K562 (cell line): ENCODE data around the gene PPP1R9B.

ENCODE experiments used
- EP300 ChIP-seq: IDR thresholded peaks from 2 replicates; pipeline ENCODE4 v1.6.1; 2012; ENCODE audit warnings: low read length, improper control_type of control experiment
- HOXB6 ChIP-seq: fragments of 250-450 bp; sonication (Bioruptor Pico); IDR thresholded peaks from 2 replicates; pipeline ENCODE4 v1.5.1; 2022; ENCODE audit warnings: mild to moderate bottlenecking, borderline replicate concordance
- MAZ ChIP-seq, 2 experiments: fragments of 450-650 bp in 1 of 2; sonication (generic) in 1 of 2; formaldehyde crosslinking; IDR thresholded peaks in 1 of 2; conservative IDR thresholded peaks in 1 of 2; 2 replicates each; pipeline versions ENCODE4 v1.4.0 to v1.5.0; 2020; ENCODE audit warnings: mild to moderate bottlenecking in 1 of 2, missing genetic modification reagents in 1 of 2
- POLR2B ChIP-seq: fragments of 450-650 bp; IDR thresholded peaks from 2 replicates; pipeline ENCODE4 v1.6.1; 2018; ENCODE audit warnings: low read depth; ENCODE audit not compliant: partially characterized antibody
- PTTG1 ChIP-seq: fragments of 450-650 bp; IDR thresholded peaks from 2 replicates; pipeline ENCODE4 v1.6.1; 2016; ENCODE audit warnings: low read depth, mild to moderate bottlenecking, missing genetic modification characterization, missing compliant biosample characterization
- ZNF197 ChIP-seq: fragments of 200-800 bp; sonication (Bioruptor generic); IDR thresholded peaks from 2 replicates; pipeline ENCODE4 v1.6.1; 2016; ENCODE audit warnings: low read depth, missing genetic modification characterization, missing compliant biosample characterization
- ZNF561 ChIP-seq: fragments of 450-650 bp; formaldehyde crosslinking; conservative IDR thresholded peaks from 2 replicates; pipeline ENCODE4 v1.4.0; 2020; ENCODE audit warnings: mild to moderate bottlenecking, moderate library complexity
- TF ChIP-seq, protein P1 (sequence below): fragments of 450-650 bp; IDR thresholded peaks from 2 replicates; pipeline ENCODE4 v1.7.1; 2018; ENCODE audit warnings: mild to moderate bottlenecking, low read depth; ENCODE audit not compliant: partially characterized antibody
- TF ChIP-seq, protein P2 (sequence below), 3 experiments: IDR thresholded peaks in 2 of 3; conservative IDR thresholded peaks in 1 of 3; 2 replicates each; pipeline ENCODE4 v1.5.1; 2011 to 2012; ENCODE audit warnings: low read length in 3 of 3, mild to moderate bottlenecking in 3 of 3, control low read depth in 2 of 3, improper control_type of control experiment in 1 of 3, inconsistent platforms in 1 of 3, low read depth in 1 of 3, mixed read lengths in 1 of 3, moderate library complexity in 1 of 3; ENCODE audit not compliant: insufficient read depth in 2 of 3
- TF ChIP-seq, protein P3 (sequence below): fragments of 250-450 bp; sonication (Bioruptor Pico); IDR thresholded peaks from 2 replicates; pipeline ENCODE4 v1.5.0; 2020; ENCODE audit warnings: mild to moderate bottlenecking, borderline replicate concordance
- TF ChIP-seq, protein P4 (sequence below), 3 experiments: fragments of 200-800 bp in 1 of 3; sonication (Bioruptor generic) in 1 of 3; sonication (generic) in 1 of 3; formaldehyde crosslinking in 1 of 3; IDR thresholded peaks; 2 replicates each; pipeline versions ENCODE4 v1.6.1 to v1.8.0; 2016 to 2022; ENCODE audit warnings: mild to moderate bottlenecking in 2 of 3, missing compliant biosample characterization in 2 of 3, missing genetic modification characterization in 2 of 3, missing genetic modification reagents in 1 of 3

GRCh38 chr17:50163843-50164696 is 13.6 kb upstream of the PPP1R9B start:
- TF ChIP-seq PTTG1 (tag) (no peak), POLR2B (no peak), ZNF197 (CRISPR knock-in tag) (no peak), EP300 (no peak), MAZ (CRISPR knock-in tag; conservative IDR thresholded peaks at IDR 0.05 in 1 of 2, IDR thresholded peaks at IDR 0.05 in 1 of 2) (no peak), ZNF561 (CRISPR knock-in tag) (no peak), HOXB6 (CRISPR knock-in tag) (no peak)
- TF ChIP-seq, protein P1, sequence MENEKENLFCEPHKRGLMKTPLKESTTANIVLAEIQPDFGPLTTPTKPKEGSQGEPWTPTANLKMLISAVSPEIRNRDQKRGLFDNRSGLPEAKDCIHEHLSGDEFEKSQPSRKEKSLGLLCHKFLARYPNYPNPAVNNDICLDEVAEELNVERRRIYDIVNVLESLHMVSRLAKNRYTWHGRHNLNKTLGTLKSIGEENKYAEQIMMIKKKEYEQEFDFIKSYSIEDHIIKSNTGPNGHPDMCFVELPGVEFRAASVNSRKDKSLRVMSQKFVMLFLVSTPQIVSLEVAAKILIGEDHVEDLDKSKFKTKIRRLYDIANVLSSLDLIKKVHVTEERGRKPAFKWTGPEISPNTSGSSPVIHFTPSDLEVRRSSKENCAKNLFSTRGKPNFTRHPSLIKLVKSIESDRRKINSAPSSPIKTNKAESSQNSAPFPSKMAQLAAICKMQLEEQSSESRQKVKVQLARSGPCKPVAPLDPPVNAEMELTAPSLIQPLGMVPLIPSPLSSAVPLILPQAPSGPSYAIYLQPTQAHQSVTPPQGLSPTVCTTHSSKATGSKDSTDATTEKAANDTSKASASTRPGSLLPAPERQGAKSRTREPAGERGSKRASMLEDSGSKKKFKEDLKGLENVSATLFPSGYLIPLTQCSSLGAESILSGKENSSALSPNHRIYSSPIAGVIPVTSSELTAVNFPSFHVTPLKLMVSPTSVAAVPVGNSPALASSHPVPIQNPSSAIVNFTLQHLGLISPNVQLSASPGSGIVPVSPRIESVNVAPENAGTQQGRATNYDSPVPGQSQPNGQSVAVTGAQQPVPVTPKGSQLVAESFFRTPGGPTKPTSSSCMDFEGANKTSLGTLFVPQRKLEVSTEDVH, result no peak
- TF ChIP-seq, protein P2, sequence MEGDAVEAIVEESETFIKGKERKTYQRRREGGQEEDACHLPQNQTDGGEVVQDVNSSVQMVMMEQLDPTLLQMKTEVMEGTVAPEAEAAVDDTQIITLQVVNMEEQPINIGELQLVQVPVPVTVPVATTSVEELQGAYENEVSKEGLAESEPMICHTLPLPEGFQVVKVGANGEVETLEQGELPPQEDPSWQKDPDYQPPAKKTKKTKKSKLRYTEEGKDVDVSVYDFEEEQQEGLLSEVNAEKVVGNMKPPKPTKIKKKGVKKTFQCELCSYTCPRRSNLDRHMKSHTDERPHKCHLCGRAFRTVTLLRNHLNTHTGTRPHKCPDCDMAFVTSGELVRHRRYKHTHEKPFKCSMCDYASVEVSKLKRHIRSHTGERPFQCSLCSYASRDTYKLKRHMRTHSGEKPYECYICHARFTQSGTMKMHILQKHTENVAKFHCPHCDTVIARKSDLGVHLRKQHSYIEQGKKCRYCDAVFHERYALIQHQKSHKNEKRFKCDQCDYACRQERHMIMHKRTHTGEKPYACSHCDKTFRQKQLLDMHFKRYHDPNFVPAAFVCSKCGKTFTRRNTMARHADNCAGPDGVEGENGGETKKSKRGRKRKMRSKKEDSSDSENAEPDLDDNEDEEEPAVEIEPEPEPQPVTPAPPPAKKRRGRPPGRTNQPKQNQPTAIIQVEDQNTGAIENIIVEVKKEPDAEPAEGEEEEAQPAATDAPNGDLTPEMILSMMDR (IDR thresholded peaks at IDR 0.05 in 2 of 3, conservative IDR thresholded peaks at IDR 0.05 in 1 of 3; ENCODE audit: insufficient read depth in 2 of 3, low read depth in 1 of 3, low read length in 3 of 3), result no peak
- TF ChIP-seq, protein P3, sequence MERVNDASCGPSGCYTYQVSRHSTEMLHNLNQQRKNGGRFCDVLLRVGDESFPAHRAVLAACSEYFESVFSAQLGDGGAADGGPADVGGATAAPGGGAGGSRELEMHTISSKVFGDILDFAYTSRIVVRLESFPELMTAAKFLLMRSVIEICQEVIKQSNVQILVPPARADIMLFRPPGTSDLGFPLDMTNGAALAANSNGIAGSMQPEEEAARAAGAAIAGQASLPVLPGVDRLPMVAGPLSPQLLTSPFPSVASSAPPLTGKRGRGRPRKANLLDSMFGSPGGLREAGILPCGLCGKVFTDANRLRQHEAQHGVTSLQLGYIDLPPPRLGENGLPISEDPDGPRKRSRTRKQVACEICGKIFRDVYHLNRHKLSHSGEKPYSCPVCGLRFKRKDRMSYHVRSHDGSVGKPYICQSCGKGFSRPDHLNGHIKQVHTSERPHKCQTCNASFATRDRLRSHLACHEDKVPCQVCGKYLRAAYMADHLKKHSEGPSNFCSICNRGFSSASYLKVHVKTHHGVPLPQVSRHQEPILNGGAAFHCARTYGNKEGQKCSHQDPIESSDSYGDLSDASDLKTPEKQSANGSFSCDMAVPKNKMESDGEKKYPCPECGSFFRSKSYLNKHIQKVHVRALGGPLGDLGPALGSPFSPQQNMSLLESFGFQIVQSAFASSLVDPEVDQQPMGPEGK (CRISPR knock-in tag), result no peak
- TF ChIP-seq, protein P4, sequence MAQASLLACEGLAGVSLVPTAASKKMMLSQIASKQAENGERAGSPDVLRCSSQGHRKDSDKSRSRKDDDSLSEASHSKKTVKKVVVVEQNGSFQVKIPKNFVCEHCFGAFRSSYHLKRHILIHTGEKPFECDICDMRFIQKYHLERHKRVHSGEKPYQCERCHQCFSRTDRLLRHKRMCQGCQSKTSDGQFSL (CRISPR knock-in tag; IDR thresholded peaks at IDR 0.05), result no peak
- TF ChIP-seq, protein P4 (tag; IDR thresholded peaks at IDR 0.05), result no peak
